Muscle of back (tissue), 11 donors: Measurements from ENCODE around the gene PDGFRB. TPM values are rescaled to one million over a fixed set of nuclear protein-coding genes. Genes with fewer than 3 reads are reported as not detected.
"Not testable (repeated sequence)": the region's sequence is repeated elsewhere in the genome, so short reads cannot be mapped to it uniquely, and the experiment has no call there.

Experiments
- DNase-seq, 3 donors: peaks; one replicate each; pipeline versions ENCODE4 v3.0.0 to v3.0.0-alpha.2; 2013
- polyA plus RNA-seq, 10 donors: library from polyadenylated mRNA; unstranded; fragments of 120-200 nt; gene quantifications; one replicate each; pipeline ENCODE4 v1.2.1, GENCODE V29; 2013; ENCODE audit not compliant: insufficient read length in 10 of 10

The PDGFRB gene
- polyA plus RNA-seq, 10 donors = 89.2 to 173 (median 143) TPM

DNA sequence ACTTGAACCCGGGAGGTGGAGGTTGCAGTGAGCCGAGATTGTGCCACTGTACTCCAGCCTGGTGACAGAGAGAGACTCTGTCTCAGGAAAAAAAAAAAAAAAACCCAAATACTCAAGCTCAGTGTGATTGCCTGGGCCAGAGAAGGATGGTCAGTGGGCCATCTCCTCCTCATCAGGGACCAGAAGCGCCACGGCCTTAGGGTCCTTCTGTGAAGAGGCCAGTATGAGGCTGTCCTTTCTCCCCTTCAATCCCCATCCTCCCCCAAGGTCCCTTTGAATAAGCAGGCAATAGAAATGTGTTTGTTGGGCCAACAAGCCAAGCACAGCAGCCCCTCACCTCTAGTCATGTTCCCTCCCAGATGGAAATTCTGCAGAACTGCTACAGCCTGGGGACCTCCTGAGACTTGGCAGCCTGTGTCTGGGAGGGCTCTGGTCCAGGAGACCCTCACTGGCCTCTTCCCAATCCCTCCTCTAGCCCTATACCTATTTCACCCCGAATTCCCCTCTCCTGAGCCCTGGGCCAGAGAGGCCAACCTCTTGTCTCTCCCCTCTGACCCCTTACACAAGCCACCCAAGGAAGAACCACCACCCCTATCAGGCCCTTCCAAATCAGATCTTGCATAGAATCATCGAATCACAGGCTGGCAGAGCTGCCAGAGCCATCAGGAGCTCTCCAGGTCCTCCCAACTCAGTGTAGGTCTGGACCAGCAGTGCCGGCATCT is 70.3 kb downstream of the PDGFRB start:
- no peak for DNase-seq

DNA sequence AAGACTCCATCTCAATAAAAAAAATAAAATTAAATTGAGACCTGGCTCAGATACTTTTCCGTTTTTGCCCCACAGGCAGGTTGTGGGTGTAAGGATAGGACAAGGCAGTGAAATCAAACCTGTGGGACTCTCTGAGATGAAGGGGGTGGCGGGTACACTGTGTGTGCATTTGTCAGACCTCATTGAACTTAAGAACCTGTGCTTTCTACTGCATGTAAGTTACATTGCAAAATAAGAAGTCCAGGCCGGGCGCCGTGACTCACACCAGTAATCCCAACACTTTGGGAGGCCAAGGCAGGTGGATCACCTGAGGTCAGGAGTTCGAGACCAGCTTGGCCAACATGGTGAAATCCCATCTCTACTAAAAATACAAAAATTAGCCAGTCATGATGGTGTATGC is 70.9 kb downstream of the PDGFRB start:
- not testable (repeated sequence) for DNase-seq

DNA sequence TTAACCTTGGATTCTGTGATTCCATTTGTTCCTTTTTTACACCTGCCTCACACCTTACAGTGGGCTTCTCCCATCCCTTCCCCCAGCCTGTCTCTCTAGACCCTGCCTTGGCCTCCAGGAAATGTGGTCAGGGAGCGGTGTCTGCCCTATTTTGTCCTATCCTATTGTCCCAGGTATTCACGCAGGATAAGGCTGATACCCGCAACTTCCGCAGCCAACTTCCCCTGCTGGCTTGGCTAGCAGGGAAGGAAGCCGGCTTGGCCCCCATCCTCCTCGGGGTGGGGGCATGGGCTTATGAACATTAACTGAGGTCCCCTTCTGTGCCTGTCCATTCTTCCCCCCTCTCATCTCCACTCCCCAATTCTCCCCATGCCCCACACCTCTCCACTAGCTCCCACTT is 72.8 kb downstream of the PDGFRB start:
- no peak for DNase-seq

DNA sequence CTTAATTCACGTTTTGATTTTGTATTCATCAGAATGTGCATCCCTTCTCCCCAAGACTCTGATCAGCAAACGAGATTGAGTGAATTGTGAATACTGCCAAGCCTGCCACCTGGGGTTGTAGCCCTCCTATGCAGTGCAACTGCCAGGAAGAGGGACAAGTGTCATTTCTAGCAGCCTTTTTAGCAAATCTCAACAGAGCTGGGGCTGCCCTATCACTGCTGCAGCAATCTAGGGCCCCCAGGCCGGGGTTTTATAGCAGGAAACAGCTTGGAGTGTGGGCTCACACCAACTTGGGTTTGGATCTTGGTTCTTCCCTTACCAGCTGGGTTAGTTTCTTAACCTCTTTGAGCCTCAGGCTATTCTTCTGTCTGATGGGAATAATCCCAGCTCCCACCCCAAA is 73.3 kb downstream of the PDGFRB start:
- DNase-seq = no peak

DNA sequence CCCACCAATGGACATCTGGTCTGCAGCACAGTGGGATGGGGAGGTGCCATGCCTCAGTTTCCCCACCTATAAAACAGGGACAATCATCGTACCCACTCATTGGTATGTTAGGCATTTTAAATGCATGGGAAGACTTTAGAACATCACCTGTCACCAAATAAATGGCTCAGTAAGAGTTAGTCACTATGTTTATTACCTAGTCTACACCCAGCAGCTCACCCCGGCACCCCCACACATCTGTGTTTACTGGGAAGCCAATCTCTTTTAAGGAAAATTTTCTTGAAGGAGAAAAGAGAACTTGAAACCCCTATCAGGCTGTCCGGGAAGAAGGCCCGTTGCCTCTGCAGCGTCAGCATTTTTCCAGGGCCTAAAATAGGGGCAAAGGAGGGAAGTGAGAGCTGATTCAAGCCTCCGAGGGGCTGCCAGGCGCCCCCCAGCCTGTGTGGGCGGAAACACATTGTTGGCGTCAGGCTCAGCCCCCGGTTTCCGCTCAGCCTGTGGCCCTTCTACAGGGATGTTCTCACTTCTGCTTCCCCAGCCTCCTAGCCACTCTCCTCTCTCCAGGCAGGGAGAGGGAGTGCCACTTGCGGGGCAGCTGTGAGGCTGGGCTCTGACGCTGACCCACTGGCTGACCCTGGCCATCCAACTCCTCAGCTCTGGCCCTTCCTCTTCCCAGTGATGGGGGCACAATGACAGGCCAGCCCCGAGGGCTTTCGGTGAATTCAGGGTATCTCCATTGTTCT is 73.9 kb downstream of the PDGFRB start:
- peak; percentile 19 to 79 (median 48) for DNase-seq

DNA sequence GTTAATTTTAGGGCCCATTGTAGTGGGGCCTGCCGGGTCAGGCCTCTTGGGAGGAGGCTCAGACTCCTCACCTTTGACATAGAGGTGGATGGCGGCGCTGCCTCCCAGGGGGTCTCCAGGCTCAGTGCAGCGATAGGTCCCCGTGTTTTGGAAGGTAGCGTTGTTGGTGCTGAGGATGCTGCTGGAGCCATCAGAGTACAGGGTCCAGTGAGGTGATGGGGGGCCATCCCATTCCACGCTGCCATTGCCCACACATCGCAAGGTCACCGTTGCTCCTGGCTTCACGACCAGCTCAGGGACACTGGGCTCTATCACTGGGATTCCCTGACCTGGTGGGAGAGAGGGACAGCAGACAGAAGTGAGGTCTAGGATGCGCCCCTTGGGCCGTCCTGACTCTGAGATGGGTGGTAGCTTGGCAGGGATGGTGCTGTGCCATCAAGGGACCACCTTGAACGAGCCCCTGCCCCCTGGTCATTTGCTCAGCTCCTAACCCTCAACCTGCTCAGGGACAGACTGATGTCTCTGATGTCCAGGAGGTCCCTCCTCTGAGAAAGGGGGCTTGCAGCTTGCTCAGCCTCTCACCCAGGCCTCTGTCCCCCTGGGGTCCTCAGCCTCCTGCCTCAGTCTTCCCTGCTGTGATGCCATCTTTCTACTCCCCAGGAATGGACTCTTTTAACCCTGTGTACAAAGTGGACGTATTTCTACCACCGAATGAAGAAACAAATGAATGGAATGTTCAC is 74.8 kb downstream of the PDGFRB start:
- no peak for DNase-seq

DNA sequence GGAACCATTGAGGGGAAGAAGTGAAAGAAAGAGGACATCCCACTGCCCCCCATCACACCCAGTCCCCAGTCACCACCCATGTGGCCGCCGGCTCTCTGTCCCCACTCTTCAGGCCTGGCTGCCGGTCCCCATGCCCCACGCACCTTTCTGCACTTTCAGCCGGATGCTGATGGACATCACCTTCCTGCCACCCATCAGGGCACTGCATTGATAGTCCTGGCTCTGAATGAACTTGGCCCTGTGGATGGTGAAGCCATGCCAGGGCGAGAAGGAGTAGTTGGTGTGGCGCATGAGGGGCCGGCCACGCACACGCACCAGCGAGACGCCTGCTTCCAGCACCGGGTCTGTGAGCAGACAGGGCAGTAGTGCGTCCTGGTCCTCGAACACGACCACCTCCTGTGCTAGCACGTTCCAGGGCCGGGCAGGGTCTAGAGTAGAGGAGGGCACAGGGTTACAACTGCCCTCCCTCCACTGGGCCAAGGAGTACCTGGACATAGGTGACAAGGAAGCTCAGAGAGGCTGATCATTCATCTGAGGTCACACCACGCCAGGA is 75.7 kb downstream of the PDGFRB start:
- DNase-seq = no peak

DNA sequence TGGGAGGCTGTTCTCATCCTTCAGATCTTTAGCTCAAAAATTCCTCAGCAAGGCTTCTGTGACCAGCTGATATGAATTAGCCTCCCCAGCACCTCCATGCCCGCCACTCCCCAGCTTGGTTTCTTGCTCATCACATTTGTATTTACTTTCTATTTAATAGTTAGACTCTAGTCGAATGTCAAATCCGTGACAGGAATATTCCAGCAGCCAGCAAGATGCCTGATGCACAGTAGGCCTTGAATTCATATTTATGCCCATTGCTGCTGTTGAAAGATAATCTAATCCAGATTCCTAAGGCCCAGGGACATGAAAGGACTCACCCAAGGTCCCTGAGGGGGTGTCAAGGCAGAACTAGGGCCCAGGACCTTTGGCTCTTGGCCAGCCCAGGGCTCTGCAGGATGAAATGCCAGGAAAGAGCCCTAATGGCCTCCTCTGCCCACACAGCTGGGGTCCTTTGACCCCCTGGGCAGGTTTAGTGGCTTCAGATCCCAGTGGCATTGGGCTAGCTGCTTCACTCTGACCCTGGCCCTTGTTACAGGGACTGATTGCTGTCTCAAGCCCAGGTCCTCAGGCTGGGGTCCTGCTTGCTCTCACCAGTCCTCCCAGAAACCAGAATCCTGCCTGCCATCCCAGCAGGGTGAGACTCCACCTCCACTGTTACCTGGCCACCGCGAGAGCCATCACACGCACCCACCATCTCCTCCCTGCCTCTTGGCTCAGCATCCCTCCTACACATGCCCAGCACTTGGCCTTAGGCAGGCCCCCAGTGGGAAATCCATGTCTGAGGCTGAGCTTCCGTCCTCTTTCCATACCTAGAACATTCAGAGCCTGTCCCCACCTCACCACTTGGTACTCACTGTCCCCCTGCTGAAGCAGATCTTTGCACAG is 76.6 kb downstream of the PDGFRB start:
- no peak for DNase-seq

DNA sequence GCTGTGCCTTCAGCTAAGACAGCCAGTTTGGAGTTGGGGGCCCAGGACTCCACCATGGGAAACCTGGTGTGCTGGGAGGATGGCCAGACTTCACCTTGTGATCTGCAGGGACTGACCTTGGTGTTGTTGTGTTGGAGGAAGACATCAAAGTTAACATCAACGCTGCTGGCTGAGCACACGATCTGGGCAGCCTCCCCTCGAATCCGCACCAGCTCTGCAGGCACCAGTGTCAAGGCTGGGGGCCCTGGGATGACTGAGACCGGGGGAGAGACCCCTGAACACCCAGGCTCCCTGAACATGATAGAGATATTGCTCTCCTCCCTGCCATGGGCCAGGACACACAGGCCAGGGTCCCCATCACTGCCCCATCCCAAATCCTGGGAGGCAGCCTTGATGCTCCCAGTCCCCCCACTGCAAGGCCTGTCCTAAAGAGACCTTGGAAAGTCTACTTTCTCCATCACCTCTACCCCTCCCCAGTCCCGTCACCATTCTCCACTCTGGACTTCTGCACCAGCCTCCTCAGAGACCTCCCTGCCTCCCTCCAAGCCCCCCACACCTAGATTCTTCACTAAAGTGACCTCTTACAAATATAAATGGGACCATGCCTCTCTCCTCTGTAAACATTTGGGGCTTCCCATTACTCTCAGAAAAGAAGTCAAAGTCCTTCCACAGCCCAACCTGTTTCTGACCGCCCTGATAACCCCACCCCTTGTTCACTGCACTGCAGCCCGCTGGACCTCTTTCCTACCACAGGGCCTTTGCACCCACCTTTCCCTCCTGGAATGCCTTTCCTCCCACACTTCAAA is 77.4 kb downstream of the PDGFRB start:
- DNase-seq = no peak

DNA sequence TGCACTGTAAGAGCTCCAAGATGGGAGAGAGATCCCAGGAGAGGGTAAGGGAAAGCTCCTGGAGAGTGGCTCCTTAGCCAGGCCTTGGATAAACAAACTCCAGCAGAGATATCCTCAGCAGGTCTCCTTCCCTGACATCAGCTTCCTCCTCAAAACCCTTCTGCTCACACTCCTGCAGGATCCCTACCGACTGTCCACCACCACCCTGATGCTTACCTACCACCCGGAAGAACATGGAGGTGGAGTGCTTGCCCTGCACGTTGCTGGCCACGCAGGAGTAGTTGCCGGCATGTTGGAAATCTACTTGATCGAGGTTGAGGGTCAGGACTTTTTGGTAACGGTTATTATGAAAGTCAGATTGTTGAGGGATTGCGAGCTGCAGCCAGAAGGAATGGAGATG is 78.6 kb downstream of the PDGFRB start:
- no peak for DNase-seq

DNA sequence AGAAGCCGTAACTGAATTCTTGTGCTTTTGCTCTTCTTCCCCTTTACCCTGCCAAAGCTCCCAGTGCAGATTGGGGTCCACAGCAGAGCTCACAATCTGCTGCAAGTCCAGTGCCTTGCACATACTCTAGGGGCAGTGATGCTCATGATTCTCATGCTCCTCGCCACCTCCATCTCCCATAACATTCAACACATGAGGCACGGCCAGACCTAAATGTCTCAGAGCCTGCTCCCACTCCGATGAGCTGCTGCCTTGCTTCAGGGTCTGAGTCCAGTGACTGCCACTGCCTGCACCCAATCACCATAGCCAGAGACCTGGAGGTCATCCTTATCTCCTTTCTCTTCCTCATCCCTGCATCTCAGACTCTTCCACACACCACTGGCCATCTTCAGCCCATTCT is 79.8 kb downstream of the PDGFRB start:
- DNase-seq = no peak

DNA sequence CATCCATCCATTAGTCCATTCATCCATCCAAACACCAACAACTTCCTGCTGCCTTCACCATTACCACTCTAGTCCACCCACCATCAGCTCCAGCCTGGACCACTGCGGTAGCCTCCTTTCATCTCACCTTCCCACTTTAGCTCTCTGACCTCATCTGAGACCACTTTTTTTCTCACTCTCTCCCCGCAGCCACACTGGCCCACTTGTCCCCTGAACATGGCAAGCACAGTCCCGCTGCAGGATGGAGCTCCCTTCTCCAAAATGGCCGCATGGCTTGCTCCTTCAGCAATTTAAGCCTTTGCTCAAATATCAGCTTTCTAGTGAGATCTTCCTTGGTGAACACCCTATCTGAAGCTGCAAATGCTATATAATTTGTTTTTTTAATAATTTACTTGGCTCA is 80.4 kb downstream of the PDGFRB start:
- DNase-seq = no peak

DNA sequence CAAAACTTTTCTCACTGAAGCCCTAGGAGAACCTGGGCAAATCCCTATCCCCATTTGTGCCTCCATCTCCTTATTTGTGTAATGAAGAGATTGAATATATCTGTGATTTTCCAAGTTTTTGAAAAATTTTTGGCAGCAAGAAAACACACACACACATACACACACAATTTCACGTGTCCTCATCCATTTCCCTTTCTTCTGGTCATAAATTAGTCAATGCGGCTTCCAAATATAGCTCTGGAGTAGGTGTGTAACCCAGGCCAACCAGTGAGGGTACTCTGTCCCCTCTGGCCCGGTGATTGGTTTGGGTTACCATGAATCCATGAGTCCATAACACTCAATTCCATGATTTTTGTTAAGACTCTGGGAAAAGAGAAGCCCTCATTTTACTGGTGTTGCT is 82.0 kb downstream of the PDGFRB start:
- no peak for DNase-seq

DNA sequence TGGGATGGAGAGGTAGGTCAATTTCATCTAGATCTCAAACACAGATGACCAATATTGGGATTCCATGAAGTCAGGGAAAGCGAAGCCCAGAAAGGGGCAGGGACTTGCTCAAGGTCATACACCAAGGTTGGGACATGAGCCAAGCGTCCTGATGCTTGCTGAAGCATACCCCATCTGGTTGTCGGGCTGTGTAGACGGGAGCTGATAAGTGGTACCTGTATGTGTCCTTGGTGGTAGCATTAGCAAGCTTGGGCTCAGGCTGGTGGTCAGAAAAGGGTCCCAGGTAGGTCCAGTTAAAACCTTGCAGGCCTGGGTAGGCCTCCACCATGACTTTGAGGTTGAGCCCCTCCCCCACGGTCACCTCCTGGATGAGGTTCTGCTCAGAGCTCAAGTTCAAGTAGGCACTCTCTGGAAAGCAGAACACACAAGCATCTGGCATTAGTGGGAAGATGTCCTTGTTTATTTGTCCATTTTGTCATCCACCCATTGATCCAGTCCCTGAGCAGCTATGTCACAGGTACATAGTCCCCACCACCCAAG is 82.5 kb downstream of the PDGFRB start:
- no peak for DNase-seq

DNA sequence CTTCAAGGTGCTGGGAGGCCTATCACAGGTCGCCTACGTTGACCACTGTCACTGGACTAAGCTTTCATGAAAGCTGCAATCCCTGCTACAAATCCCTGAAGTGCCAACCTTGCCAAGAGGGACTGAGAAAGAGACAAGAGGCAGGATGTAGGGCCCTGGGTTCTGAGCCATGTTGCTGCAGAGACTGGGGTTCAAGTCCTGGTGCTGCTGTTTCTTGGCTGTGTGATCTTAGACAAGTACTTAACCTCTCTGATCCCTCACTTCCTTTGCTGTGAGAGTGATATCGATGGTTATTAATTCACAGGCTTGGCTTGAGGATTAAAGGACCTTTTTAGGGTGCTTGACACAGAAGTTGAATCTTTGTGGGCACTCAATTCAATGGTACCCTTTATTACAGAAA is 84.8 kb downstream of the PDGFRB start:
- DNase-seq = no peak

DNA sequence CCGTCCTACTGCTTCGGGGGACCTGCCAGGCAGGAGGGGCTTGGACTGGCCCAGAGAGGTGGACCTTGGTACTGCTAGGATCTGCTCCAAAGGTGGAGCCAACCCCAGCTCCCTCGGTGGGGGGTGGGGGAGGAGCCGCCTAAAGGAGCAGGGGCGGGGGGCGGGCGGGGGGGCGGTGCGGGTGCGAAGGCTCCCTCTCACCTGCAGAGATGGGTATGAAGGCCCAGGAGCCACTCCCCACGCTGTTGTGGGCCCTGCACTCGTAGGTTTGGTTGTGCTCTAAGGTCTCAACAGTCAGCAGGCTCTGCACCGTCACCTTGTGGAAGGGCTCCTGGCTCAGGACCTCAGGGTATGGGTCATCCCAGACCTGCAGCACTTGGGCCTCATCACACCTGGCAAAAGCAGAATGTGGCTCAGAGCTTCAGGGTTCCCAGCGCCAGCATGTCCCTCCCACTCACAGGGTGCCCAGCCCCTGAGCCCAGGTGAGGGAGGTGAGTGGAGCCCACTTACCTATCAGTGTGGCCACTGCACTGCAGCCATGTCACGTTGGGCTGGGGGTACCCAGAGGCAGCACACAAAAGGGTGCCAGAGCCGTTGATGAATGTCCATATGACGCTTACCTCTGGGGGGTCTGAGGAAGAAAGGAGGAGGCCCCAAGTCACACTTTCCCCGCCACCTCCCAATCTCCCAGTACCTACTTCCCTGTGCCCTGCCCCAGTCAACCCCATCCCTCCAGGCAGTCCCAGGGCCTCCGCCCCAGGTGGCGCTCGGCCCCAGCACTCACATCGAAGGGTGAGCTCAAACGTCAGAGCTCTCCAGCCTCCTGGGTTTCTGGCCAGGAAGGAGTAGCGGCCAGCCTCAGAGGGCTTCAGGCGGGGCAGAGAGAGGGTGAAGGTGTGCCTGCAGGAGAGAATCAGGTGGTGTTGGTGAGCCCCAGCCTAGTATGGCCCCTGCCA is 85.7 kb downstream of the PDGFRB start:
- no peak for DNase-seq

DNA sequence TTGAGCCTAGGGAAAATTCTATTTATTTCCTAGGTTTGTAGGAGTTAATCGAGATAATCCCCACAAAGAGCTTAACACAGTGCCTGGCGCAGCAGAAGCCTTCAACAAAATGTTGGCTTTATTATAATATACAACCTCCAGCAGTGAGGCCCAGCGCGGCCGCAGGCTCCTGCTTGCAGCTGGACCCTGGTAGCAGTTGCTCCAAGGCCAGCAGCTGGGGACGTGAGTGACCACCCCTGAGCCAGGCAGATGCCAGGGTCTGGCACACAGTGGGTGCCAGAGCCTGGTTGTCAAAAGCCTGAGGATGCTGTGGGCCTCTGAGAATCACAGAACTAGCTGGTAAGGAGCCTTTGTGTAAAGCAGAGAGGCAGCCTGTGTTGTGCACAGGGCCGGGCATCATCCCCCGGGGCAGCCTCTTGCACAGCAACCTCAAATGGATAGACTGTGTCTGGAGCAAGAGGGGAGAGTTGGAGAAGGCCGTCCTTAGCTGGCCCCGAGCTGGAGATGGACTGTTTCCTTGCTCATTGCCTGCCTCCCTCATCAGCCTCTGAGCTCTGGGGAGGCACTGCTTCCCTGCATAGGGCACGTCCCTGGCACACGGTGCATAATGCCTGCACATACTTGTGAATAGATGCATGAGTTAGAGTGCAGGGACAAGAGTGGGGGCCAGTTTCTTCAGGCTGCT is 86.5 kb downstream of the PDGFRB start:
- no peak for DNase-seq

DNA sequence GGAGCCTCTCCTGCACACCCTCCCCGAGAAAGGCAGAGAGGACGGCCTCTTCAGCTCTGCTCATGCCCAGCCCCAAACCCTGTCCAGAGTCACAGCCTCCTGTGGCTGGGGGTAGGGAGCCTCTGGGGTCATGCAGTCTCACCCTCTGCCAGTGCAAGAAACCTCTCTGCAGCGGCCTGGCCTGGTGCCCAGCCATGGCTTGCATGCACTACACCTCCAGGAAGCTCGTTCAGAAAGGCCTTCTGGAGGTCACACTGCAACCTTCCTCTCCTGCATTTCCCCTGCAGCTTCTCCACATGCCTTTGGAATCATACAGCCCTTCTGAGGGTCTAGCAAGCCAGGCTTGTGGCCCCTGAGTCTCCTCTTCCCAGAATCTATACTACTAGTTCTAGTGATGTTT is 87.2 kb downstream of the PDGFRB start:
- no peak for DNase-seq

DNA sequence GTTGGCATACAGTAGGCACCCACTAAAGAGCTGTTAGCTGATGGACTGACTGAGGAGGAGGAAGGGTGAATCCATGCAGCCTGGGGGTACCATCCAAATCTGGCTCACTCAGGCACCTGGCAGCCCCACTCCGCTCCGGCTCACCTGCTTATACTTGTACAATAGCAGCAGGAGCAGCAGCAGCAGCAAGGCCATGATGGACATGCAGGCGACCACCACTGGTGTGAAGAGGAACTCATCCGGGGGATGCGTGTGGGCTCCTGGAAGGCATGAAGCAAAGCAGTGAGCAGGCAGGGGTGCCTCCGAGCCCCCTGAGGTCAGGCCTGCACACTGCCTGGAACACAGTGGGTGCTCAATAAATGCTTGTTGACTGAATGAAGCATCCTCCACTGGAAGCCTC is 87.6 kb downstream of the PDGFRB start:
- no peak for DNase-seq
